ENCODE results near the gene OBSCN.

DNA sequence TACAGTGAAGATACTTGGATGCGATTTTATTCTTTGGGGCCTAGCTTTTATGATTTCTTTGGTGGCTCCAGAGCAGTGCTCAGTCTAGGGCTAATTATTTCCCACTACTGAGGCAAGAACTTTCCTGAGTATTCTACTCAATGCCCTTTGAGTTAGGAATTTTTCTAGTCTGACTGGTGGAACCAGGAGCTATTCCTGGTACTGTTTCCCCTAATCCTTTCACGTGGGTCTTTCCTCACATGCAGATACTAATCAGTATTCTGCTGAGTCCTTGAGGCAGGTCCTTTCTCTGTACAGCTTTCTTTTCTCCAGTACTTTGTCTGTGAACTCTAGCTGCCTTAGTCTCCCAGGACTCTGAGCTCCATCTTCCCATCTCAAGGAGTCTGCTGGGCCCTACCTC, 122.0 kb downstream of the OBSCN start:
- TF ChIP-seq CTCF (IDR thresholded peaks at IDR 0.05) (no peak), TCF7L2 (IDR thresholded peaks at IDR 0.05; ENCODE audit: low read depth, low read length) (no peak), POLR2AphosphoS5 (IDR thresholded peaks at IDR 0.05; ENCODE audit: low read depth, low read length) (no peak)
